Activated T-cell treated with anti-CD3 and anti-CD28 coated beads for 48 hours (primary cell): ENCODE measurements around the gene MYH3.
A peak's percentile ranks its signal among the peaks of the same experiment; 100 is the strongest.
"Not testable (repeated sequence)": the region's sequence is repeated elsewhere in the genome, so short reads cannot be mapped to it uniquely, and the experiment has no call there.

Source experiments
- DNase-seq: peaks from one replicate; pipeline ENCODE4 v3.0.0-alpha.2; 2020; ENCODE audit warnings: low read depth

MYH3 gene

GRCh38 chr17:10657148-10657547 lies at the start of gene MYH3:
MYH3 (minus strand) TSS chr17:10657309; CDS start chr17:10655064, 2,245 bp downstream.
- DNase-seq = no peak

GRCh38 chr17:10705727-10706126 lies 48.6 kb upstream of the MYH3 start:
- no peak for DNase-seq

DNA sequence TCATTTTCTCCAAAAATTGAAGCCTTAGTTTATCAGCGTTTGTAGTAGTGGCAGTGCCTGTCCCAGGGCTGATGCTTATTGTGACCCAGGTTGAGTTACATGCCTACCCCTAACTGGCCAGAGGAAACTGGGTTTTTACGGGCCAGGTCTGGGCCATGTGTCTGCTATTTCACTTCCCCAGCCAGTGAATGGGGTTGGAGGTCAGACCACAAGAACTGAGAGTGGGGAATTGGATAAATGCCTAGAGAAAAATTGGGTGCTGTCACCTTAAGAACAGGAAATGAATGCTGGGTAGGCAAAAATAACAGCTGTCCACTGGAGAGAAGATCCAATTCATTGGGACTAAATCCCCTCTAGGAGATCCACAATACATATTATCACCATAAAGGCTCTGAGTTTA lies 45.5 kb upstream of the MYH3 start:
- no peak for DNase-seq

DNA sequence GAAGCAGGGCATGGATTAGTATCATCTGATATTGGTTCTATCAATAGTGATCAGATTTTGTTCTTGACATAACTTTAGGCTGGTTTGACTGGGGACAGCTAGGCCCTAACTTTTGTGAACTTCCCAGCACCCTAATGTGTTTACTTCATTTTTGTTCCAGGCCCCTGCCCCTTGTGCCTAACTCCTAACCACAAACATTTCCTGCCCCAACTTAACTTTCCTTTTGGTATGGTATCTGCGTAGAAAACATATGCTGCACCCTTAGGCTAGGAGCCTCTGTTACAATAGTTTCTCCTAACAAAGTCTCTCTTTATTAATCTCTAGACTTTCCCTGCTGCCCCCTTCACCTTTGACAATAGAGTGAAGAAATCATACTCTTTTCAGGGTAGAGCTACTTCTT lies 42.7 kb upstream of the MYH3 start:
- no peak for DNase-seq

DNA sequence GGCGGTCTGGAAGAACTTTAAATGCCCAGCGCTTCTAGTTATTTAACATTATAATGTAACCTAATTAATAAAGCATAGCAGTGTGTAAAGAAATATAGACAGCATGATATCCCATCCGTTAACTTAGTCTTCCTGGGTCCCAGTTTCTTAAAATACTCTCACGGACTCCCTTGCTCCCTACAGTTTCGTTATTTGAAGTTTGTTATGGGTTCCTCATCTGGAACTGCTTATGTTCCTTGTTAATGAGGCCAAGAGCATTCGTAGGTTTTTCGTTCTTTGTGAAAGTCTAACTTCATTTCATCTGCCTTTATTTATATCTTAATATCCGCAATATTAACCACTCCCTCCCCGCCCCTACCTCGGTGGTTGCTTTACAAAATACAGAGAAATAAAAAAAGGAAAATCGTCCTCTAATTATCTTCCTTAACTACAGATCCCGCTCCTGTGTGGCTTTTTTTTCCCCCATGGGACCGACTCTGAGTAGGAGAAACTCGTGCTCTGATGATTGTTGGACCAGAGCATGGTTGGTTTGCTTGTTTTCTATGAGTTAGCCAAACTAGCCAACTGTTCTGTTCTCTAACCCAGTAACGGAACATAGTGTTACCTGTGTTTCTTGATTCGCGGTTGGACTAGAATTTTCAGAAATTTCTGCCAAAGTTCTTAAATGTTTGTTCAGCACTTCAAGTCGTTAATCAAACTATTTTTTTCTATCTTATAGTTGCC lies 41.1 kb upstream of the MYH3 start:
- DNase-seq = no peak

GRCh38 chr17:10697092-10698081 lies 40.3 kb upstream of the MYH3 start, which contains the start of the genes ADPRM and SCO1:
ADPRM (plus strand) TSS chr17:10697594; CDS start chr17:10704927, 7,333 bp downstream.
SCO1 (minus strand) TSS chr17:10697533; CDS start chr17:10697507, 26 bp downstream.
- DNase-seq = peak; percentile 87

- not testable (repeated sequence) for DNase-seq
Measured at GRCh38 chr17:10695875-10696407, 38.8 kb upstream of the MYH3 start.

GRCh38 chr17:10687499-10687898 lies 30.4 kb upstream of the MYH3 start:
- DNase-seq = no peak

- no peak for DNase-seq
Measured at GRCh38 chr17:10683853-10684252, 26.7 kb upstream of the MYH3 start.

DNA sequence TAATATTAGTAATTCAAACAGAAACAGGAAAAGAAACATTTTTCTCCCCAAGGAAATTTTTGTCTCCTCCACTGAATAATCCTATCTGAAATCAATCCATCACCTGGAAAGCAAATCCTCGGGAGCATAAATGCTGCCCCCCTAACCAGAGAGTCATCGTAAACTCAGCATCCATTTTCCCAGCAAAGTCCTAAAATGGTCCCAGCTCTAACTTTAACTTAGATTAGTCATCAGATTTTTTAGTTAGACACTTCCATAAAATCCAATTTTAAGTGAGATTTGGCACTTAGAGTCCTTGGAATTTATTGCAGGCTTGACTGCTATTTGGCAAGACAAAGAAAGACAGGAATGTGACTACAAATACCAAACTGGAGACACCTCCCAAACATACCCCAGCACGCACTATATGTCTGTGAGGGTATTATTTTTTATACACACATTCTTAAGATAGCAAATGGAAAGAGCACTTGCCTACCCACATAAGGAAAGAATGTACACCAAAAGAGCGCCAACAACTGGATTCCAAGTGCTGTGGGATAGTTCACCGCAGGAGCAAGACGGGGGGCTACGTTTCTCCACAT lies 24.8 kb upstream of the MYH3 start:
- DNase-seq = no peak

GRCh38 chr17:10674704-10675103 lies 17.6 kb upstream of the MYH3 start:
- DNase-seq = no peak

- no peak for DNase-seq
Measured at GRCh38 chr17:10673312-10673711, 16.2 kb upstream of the MYH3 start.

- DNase-seq = no peak
Measured at GRCh38 chr17:10668775-10669174, 11.7 kb upstream of the MYH3 start.

GRCh38 chr17:10666906-10667305 lies 9.8 kb upstream of the MYH3 start:
- DNase-seq = no peak

GRCh38 chr17:10664571-10664970 lies 7.5 kb upstream of the MYH3 start:
- DNase-seq = no peak

- no peak for DNase-seq
Measured at GRCh38 chr17:10663231-10663630, 6.1 kb upstream of the MYH3 start.

- DNase-seq = no peak
Measured at GRCh38 chr17:10661437-10661836, 4.3 kb upstream of the MYH3 start.

- DNase-seq = no peak
Measured at GRCh38 chr17:10657879-10658278, 770 bp upstream of the MYH3 start.

DNA sequence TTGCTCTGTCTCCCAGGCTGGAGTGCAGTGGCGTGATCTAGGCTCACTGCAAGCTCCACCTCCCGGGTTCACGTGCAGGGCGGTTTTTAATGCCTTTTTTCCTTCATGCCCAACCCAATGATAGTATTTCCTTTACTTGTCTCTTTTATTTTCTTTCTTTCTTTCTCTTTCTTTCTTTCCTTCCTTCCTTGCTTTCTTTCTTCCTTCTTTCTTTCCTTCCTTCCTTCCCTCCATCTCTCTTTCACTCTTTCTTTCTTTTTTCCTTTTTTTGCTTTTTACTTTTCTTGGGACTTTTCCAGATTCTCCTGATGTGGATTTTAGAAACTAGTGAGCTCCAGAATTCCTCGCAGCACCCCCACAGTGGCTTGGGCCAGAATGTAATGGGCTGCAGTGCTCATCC lies 3.1 kb downstream of the MYH3 start:
- DNase-seq = no peak

GRCh38 chr17:10652984-10653659 lies 4.0 kb downstream of the MYH3 start:
- DNase-seq = peak; percentile 6

GRCh38 chr17:10651927-10652326 lies 5.2 kb downstream of the MYH3 start:
- DNase-seq = no peak

- DNase-seq = no peak
Measured at GRCh38 chr17:10649602-10650001, 7.5 kb downstream of the MYH3 start.
